ENCODE measurements around the gene COPZ2.

DNA sequence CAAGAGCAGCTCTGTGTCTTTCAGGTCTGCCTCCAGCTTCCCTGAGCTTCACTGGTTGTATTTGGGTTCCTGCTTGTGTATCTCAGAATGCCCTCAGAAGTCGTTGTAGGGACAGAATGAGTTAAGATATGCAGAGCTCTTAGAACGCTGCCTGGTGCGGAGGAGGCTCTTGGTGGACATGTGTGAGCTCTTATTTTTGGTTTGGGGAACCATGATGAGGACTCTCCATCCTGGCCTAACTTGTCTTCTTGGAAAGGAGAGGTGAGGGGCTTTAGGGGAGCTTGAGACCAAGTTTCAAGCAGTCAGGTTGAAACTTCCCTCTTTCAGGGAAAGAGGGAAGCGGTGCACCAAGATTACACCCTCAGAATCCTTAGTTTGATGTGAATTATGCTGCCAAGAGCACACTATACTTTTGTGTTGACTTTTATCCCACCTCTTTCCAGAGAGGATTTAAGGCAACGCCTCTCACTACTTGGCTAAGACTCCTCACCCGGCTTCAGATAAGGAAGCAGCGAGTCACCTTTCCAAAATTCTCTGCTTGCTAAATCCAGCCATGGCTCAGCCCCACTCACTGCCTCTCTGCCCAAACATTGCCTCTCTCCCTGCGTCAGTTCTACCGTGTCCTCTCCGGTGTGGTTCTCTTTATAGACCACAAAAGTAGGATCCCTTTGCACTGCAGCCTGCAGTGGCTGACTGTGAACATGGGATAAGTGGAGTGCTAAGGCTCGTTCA, 53.9 kb downstream of the COPZ2 start:
- TF ChIP-seq, protein P1, sequence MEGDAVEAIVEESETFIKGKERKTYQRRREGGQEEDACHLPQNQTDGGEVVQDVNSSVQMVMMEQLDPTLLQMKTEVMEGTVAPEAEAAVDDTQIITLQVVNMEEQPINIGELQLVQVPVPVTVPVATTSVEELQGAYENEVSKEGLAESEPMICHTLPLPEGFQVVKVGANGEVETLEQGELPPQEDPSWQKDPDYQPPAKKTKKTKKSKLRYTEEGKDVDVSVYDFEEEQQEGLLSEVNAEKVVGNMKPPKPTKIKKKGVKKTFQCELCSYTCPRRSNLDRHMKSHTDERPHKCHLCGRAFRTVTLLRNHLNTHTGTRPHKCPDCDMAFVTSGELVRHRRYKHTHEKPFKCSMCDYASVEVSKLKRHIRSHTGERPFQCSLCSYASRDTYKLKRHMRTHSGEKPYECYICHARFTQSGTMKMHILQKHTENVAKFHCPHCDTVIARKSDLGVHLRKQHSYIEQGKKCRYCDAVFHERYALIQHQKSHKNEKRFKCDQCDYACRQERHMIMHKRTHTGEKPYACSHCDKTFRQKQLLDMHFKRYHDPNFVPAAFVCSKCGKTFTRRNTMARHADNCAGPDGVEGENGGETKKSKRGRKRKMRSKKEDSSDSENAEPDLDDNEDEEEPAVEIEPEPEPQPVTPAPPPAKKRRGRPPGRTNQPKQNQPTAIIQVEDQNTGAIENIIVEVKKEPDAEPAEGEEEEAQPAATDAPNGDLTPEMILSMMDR (conservative IDR thresholded peaks at IDR 0.05), result no peak
- no peak for TF ChIP-seq ZFX (IDR thresholded peaks at IDR 0.05)
